Activated CD4-positive, alpha-beta T cell treated with anti-CD3 and anti-CD28 coated beads, Interleukin-2, amount 10 ng/mL, durations not matched to agents 24 days and 14 days (primary cell): Measurements from ENCODE around the gene UVRAG. TPM values are rescaled to one million over a fixed set of nuclear protein-coding genes. Genes with fewer than 3 reads are reported as not detected.
"Not testable (repeated sequence)": the region's sequence is repeated elsewhere in the genome, so short reads cannot be mapped to it uniquely, and the experiment has no call there.

ENCODE experiments used
- DNase-seq: peaks from one replicate; pipeline ENCODE4 v3.0.0; 2022
- H3K27ac Mint-ChIP-seq: one replicate; pipeline ENCODE4 v1.8.0; 2022; ENCODE audit warnings: mild to moderate bottlenecking, mixed read lengths
- H3K27me3 Mint-ChIP-seq: one replicate; pipeline ENCODE4 v1.8.0; 2022; ENCODE audit warnings: mixed read lengths
- H3K36me3 Mint-ChIP-seq: one replicate; pipeline ENCODE4 v1.8.0; 2022; ENCODE audit warnings: low read depth, mild to moderate bottlenecking, mixed read lengths
- H3K4me1 Mint-ChIP-seq: one replicate; pipeline ENCODE4 v1.8.0; 2021; ENCODE audit warnings: mixed read lengths
- H3K4me3 Mint-ChIP-seq: one replicate; pipeline ENCODE4 v1.8.0; 2022; ENCODE audit warnings: mild to moderate bottlenecking, moderate library complexity, mixed read lengths
- H3K9me3 Mint-ChIP-seq: one replicate; pipeline ENCODE4 v1.8.0; 2021; ENCODE audit warnings: mixed read lengths
- intact Hi-C: fragments of 100-400 bp; cut with micrococcal nuclease; formaldehyde crosslinking; loops from one replicate; pipeline ENCODE4 v1.15.1; 2023
- total RNA-seq: library from RNA; stranded (reverse); gene quantifications from 2 replicates; pipeline ENCODE4 v1.2.3, GENCODE V29; 2022

UVRAG gene
- total RNA-seq, 1 donor from 2014 or later, result 19.2 TPM

DNA sequence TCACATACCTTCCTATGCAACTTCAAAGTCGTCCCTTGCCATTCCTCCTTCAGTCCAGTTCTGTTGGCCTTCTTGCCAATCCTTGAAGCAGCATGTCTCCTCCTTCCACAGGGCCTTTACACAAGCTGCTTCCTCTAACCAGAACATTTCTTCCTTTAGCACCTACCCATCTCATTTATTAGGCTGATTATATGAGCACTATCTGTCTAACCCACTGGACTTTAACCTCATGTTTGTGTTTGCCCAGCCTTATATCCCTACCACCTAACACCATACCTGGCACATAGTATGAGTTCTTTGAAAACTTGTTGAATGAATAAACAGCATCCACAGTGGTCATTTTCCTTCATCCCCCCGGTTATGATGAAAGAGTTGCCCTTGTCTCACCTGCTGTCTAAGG is 236.9 kb downstream of the UVRAG start:
- Mint-ChIP-seq H3K27ac (no peak overlapping the region), H3K9me3 (peaks cover 36% of the 10 kb centered on the region), H3K4me3 (no peak overlapping the region), H3K27me3 (no peaks in the 10 kb centered on the region), H3K4me1 (no peaks in the 10 kb centered on the region), H3K36me3 (peaks cover 17% of the 10 kb centered on the region)
- intact Hi-C loops, result no loop called here
- DNase-seq, result no peak

DNA sequence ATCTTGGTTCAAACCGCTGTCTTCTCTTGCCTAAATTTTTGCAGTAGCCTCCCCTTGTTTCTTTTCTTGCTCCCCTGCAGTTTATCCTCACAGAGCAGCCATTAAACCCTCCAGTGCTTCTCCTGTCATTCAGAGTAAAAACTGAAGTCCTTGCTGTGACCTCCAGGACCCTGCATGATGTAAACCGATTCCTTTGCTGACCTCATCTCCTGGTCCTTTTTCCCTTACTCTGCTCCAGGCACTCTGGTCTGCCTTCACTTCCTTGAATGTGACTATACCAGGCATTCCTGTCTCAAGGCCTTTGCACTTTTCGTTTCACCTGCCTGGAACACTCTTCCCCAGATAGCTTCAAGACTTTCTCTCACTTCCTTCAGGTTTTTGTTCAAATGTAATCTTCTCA is 239.3 kb downstream of the UVRAG start:
- Mint-ChIP-seq H3K27me3 (no peaks in the 10 kb centered on the region), H3K9me3 (peaks cover 12% of the 10 kb centered on the region), H3K36me3 (peaks cover 12% of the 10 kb centered on the region), H3K4me1 (no peaks in the 10 kb centered on the region), H3K27ac (no peak overlapping the region), H3K4me3 (no peak overlapping the region)
- intact Hi-C loops, result no loop called here
- no peak for DNase-seq

DNA sequence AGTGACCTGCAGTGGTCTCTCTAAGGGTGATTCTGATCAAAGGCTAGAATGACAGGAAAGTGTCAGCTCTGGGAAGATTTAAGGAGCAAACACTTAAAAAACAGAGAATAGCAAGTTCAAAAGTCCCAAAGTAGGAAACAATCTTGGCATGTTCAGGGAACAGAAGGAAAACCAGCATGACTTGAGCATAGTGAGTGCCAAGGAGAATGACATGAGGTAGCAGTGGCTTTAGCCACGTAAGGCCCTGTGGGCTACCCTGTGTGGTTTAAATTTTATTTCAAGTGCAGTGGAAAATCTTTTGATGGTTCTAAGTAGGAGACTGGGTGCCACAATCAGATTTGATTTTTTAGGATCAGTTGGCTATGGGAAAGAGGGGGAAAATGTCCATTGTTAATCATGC is 241.9 kb downstream of the UVRAG start:
- Mint-ChIP-seq H3K27ac (no peak overlapping the region), H3K4me3 (no peak overlapping the region), H3K9me3 (peaks cover 4% of the 10 kb centered on the region), H3K27me3 (no peaks in the 10 kb centered on the region), H3K36me3 (peaks cover 6% of the 10 kb centered on the region), H3K4me1 (no peaks in the 10 kb centered on the region)
- DNase-seq, result no peak
- intact Hi-C loops, result no loop called here

DNA sequence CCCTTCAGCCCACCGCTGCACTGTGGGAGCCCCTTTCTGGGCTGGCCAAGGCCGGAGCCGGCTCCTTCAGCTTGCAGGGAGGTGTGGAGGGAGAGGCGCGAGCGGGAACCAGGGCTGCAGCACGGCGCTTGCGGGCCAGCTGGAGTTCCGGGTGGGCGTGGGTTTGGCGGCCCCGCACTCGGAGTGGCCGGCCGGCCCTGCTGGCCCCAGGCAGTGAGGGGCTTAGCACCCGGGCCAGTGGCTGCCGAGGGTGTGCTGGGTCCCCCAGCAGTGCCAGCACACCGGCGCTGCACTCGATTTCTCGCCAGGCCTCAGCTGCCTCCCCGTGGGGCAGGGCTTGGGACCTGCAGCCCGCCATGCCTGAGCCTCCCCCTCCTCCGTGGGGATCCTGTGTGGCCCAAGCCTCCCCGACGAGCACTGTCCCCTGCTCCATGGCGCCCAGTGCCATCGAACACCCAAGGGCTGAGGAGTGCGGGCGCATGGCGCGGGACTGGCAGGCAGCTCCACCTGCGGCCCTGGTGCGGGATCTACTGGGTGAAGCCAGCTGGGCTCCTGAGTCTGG is 245.5 kb downstream of the UVRAG start:
- not testable (repeated sequence) for H3K4me1 Mint-ChIP-seq

DNA sequence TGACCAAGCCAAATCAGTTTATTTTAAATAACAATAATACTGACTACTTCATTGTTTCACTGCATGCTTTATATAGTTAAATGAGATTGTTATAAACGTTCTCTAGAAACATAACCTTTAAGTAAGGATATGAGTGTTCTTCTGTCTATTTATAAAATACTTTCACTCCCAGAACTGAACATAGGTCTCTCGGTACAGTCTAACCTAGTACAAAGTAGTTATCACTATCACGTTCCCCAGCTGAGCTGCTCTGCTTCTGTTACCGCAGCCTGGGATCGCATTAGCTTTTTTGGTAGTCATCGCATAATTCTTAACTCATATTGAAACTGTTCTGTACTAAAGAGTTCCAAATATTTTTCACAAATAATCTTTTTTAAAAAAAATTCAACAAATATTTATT is 247.7 kb downstream of the UVRAG start:
- no peaks in the 10 kb centered on the region for H3K27me3 Mint-ChIP-seq
- H3K4me1 Mint-ChIP-seq, result no peaks in the 10 kb centered on the region
- no peak for DNase-seq
- no peak overlapping the region for H3K27ac Mint-ChIP-seq
- no peak overlapping the region for H3K4me3 Mint-ChIP-seq
- no peaks in the 10 kb centered on the region for H3K9me3 Mint-ChIP-seq
- intact Hi-C loops, result no loop called here
- peaks cover 5% of the 10 kb centered on the region for H3K36me3 Mint-ChIP-seq

More for the DNA sequence above, 245.5 kb downstream of the UVRAG start:
- intact Hi-C loops, H3K36me3 Mint-ChIP-seq, H3K27ac Mint-ChIP-seq, H3K27me3 Mint-ChIP-seq, DNase-seq, H3K9me3 Mint-ChIP-seq, H3K4me3 Mint-ChIP-seq: not testable (repeated sequence)

- intact Hi-C loops, result no loop called here
- DNase-seq, result no peak
- Mint-ChIP-seq H3K4me1 (no peaks in the 10 kb centered on the region), H3K27me3 (no peaks in the 10 kb centered on the region), H3K4me3 (no peak overlapping the region), H3K9me3 (no peaks in the 10 kb centered on the region), H3K27ac (no peak overlapping the region), H3K36me3 (peaks cover 7% of the 10 kb centered on the region)
Observed at GRCh38 chr11:76064192-76064591, 249.2 kb downstream of the UVRAG start.

DNA sequence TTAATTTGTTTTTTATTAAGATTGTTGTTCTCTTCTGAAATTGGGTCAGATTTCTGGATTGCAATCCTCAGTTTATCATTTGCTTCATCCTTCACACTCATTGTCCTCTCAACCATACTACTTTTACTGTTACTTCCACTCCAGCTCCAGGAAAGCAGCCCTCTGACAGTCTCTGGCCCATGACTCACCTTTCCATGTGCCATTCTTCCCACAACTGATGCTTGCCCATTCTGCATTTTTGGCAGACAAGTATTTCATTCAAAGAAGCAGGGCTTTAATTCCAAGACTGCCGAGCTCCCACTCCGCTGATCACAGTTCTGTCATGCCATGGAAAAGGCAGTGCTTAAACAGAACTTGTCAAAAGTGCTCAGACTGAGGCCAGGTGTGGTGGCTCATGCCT is 252.1 kb downstream of the UVRAG start:
- intact Hi-C loops, result no loop called here
- Mint-ChIP-seq H3K27me3 (no peaks in the 10 kb centered on the region), H3K4me3 (no peak overlapping the region), H3K4me1 (no peaks in the 10 kb centered on the region), H3K9me3 (no peaks in the 10 kb centered on the region), H3K27ac (no peak overlapping the region), H3K36me3 (peaks cover 8% of the 10 kb centered on the region)
- no peak for DNase-seq

GRCh38 chr11:76069001-76069400 is 254.0 kb downstream of the UVRAG start:
- Mint-ChIP-seq H3K27me3 (no peaks in the 10 kb centered on the region), H3K27ac (no peak overlapping the region), H3K9me3 (no peaks in the 10 kb centered on the region), H3K4me3 (no peak overlapping the region), H3K4me1 (no peaks in the 10 kb centered on the region), H3K36me3 (peaks cover 8% of the 10 kb centered on the region)
- intact Hi-C loops, result no loop called here
- DNase-seq, result no peak

DNA sequence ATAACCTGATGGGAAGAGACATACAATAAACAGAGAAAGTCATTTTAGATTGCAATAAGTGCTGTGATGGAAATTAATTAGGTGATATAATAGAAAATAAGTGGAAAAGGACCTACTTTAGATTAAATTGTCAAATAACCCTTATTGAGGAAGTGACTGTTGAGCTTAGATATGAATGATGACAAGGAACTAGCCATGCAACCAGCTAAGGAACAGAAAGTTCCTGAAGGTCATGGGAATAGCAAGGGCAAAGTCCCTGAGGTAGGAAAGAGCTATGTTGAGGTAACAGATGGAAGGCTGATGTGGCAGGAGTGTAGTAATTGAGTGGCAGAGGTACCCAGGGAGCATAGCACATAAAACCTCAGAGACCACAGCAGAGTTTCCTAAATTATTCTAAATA is 256.1 kb downstream of the UVRAG start:
- Mint-ChIP-seq H3K9me3 (no peaks in the 10 kb centered on the region), H3K4me1 (no peaks in the 10 kb centered on the region)
- no peak for DNase-seq

DNA sequence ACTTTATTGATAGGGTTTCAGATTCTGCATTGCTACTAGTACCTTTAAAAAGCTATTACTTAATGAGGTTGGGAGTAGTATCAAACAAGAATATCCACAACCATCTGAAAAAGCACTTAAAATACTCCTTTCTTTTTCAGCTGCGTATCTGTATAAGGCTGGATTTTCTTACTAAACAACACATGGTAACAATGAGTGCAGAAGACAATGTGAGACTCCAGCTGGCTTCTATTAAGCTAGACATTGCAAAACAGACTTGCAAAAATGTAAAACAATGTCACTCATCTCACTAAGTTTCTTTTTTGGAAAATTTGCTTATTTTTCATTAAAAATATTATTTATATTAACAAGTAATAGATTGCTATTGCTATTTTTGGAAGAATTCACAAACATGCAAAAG is 258.7 kb downstream of the UVRAG start:
- Mint-ChIP-seq H3K4me3 (no peak overlapping the region), H3K4me1 (no peaks in the 10 kb centered on the region), H3K9me3 (no peaks in the 10 kb centered on the region), H3K27ac (no peak overlapping the region), H3K36me3 (peaks cover 2% of the 10 kb centered on the region), H3K27me3 (no peaks in the 10 kb centered on the region)
- intact Hi-C loops, result no loop called here
- no peak for DNase-seq

More for the DNA sequence above, 256.1 kb downstream of the UVRAG start:
- intact Hi-C loops, result no loop called here
- Mint-ChIP-seq H3K36me3 (peaks cover 8% of the 10 kb centered on the region), H3K27ac (no peak overlapping the region), H3K4me3 (no peak overlapping the region), H3K27me3 (no peaks in the 10 kb centered on the region)

GRCh38 chr11:76074148-76075095 is 259.4 kb downstream of the UVRAG start:
- Mint-ChIP-seq H3K4me3 (no peak overlapping the region), H3K36me3 (peaks cover 4% of the 10 kb centered on the region), H3K27me3 (no peaks in the 10 kb centered on the region), H3K9me3 (no peaks in the 10 kb centered on the region), H3K4me1 (no peaks in the 10 kb centered on the region), H3K27ac (no peak overlapping the region)
- no peak for DNase-seq
- intact Hi-C loops, result no loop called here

DNA sequence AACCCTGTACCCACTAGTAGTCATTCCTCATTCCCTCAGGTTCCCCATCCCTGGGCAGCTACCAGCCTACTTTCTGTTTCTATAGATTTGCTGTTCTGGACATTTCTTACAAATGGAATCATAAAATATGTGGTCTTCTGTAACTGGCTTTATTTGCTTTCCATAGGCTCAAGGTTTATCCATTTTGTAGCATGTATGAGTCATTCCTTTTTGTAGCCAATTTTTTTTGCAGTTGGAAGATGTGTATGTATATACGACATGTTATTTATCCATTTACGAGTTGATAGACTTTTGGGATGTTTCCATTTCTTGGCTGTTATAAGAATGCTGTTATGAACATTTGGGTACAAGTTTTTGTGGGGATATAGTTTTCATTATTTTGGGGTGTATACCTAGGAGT is 260.7 kb downstream of the UVRAG start:
- no peak overlapping the region for H3K4me3 Mint-ChIP-seq
- H3K27ac Mint-ChIP-seq, result no peak overlapping the region
- no peaks in the 10 kb centered on the region for H3K27me3 Mint-ChIP-seq
- DNase-seq, result no peak
- no peaks in the 10 kb centered on the region for H3K4me1 Mint-ChIP-seq
- H3K9me3 Mint-ChIP-seq, result no peaks in the 10 kb centered on the region
- H3K36me3 Mint-ChIP-seq, result peaks cover 3% of the 10 kb centered on the region
- intact Hi-C loops, result no loop called here

DNA sequence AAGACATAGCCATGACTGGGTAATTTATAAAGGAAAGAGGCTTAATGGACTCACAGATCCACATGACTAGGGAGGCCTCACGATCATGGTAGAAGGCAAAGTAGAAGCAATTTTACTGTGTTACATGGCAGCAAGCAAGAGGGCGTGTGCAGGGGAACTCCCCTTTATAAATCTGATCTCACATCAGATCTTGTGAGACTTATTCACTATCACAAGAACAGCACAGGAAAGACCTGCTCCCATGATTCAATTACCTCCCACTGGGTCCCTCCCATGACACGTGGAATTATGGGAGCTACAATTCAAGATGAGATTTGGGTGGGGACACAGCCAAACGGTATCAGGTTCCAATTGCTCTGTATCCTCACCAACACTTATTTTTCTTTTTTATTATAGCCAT is 261.2 kb downstream of the UVRAG start:
- H3K27me3 Mint-ChIP-seq, H3K4me1 Mint-ChIP-seq, H3K9me3 Mint-ChIP-seq, intact Hi-C loops, DNase-seq, H3K36me3 Mint-ChIP-seq, H3K4me3 Mint-ChIP-seq, H3K27ac Mint-ChIP-seq: not testable (repeated sequence)

GRCh38 chr11:76076749-76077148 is 261.7 kb downstream of the UVRAG start:
- Mint-ChIP-seq H3K27ac (no peak overlapping the region), H3K4me3 (no peak overlapping the region), H3K27me3 (no peaks in the 10 kb centered on the region), H3K9me3 (no peaks in the 10 kb centered on the region), H3K36me3 (peaks cover 3% of the 10 kb centered on the region), H3K4me1 (no peaks in the 10 kb centered on the region)
- no peak for DNase-seq
- intact Hi-C loops, result no loop called here
